Heart left ventricle (tissue), 16 donors: ENCODE measurements around the gene FPR2. TPM values are rescaled to one million over a fixed set of nuclear protein-coding genes. Genes with fewer than 3 reads are reported as not detected.
"Not testable (repeated sequence)": the region's sequence is repeated elsewhere in the genome, so short reads cannot be mapped to it uniquely, and the experiment has no call there.

Experiments
- ATAC-seq, 4 donors: fragments of 200-7000 bp; cut with Tn5 transposase; one replicate each; pipeline ENCODE4 v1.9.1; 2020 to 2022; ENCODE audit warnings: moderate library complexity in 4 of 4, mild to moderate bottlenecking in 3 of 4, moderate number of reproducible peaks in 1 of 4
- DNase-seq, 5 donors: peaks; one replicate each; pipeline ENCODE4 v3.0.0-alpha.2; 2020
- H3K27ac ChIP-seq, 12 donors: fragments of 200-600 bp; sonication (generic) in 4 of 12; one replicate each; pipeline versions ENCODE4 v1.5.0 to v1.8.0; 2016 to 2022; ENCODE audit warnings: mild to moderate bottlenecking in 2 of 12
- H3K27me3 ChIP-seq, 9 donors: fragments of 200-600 bp; sonication (generic) in 2 of 9; one replicate each; pipeline versions ENCODE4 v1.5.1 to v1.8.0; 2016 to 2022; ENCODE audit warnings: mild to moderate bottlenecking in 3 of 9
- H3K36me3 ChIP-seq, 9 donors: fragments of 200-600 bp; sonication (generic) in 2 of 9; one replicate each; pipeline versions ENCODE4 v1.5.0 to v1.8.0; 2018 to 2022; ENCODE audit warnings: mild to moderate bottlenecking in 2 of 9
- H3K4me1 ChIP-seq, 12 donors: fragments of 200-600 bp; sonication (generic) in 4 of 12; one replicate each; pipeline versions ENCODE4 v1.5.0 to v1.8.0; 2016 to 2022; ENCODE audit warnings: mild to moderate bottlenecking in 3 of 12
- H3K4me3 ChIP-seq, 12 donors: fragments of 200-600 bp; sonication (generic) in 4 of 12; one replicate each; pipeline versions ENCODE4 v1.5.0 to v1.8.0; 2017 to 2022; ENCODE audit warnings: mild to moderate bottlenecking in 9 of 12, moderate library complexity in 4 of 12
- H3K9me3 ChIP-seq, 12 donors: fragments of 200-600 bp; sonication (generic) in 4 of 12; one replicate each; pipeline versions ENCODE4 v1.5.0 to v1.8.0; 2016 to 2022; ENCODE audit warnings: mild to moderate bottlenecking in 1 of 12
- POLR2A ChIP-seq, 2 donors: fragments of 450-650 bp; IDR thresholded peaks; one replicate each; pipeline ENCODE4 v1.6.1; 2017; ENCODE audit warnings: antibody characterized with exemption in 2 of 2, mild to moderate bottlenecking in 2 of 2, moderate library complexity in 2 of 2
- WGBS, 4 donors: extraction: QIAGEN DNeasy Blood & Tissue Kit in 2 of 4; methylation state at CpG; one replicate each; pipeline versions ENCODE4 v1.1.5 to v1.1.7; 2013 to 2018; 5-methylcytosine and 5-hydroxymethylcytosine counted together
- intact Hi-C, 10 donors: fragments of 100-400 bp; cut with DNase I; formaldehyde crosslinking; loops; one replicate each; pipeline versions ENCODE4 v1.11.1 to v1.14.2; 2022
- polyA plus RNA-seq, 2 donors: library from polyadenylated mRNA; stranded (reverse); fragments of 200-250 nt; gene quantifications; one replicate each; pipeline ENCODE4 v1.2.3, GENCODE V29; 2013
- total RNA-seq, 9 donors: library from RNA; depleted of rRNA in 2 of 9; stranded (reverse); fragments of >200 nt in 2 of 9; fragmentation: NEBNext Ultra II Directional in 3 of 9; extraction: Animal tissue kit (Norgen Biotek cat#: 25700) in 3 of 9; gene quantifications; one replicate each; pipeline versions ENCODE4 v1.1.0 to v1.2.4, GENCODE V29; 2016 to 2023
- TF ChIP-seq, protein P1 (sequence below), 12 donors: fragments of 200-600 bp; sonication (generic) in 4 of 12; IDR thresholded peaks; one replicate each; pipeline versions ENCODE4 v1.5.0 to v1.8.0; 2018 to 2022; ENCODE audit warnings: antibody characterized with exemption in 12 of 12, mild to moderate bottlenecking in 5 of 12
- donor health status: ischemic (EF 13 %, LVEDD 7.1; RV severe dilation, severe dysfunction).
- donor health status: healthy with polysubstance abuse.
- donor health status: DM: no; HTN: yes; CAD: no.
- donor health status: DM: no; HTN: no; CAD: no.
- donor health status: ischemic (EF 25% LVEDD 6.9; RV normal size, moderate dysfunction).
- donor health status: ischemic (EF 25% LVEDD 5.7; RV mildly dilated, moderate dysfunction).
- donor health status: healthy.
- donor health status: DM: yes; HTN: yes; CAD: no.
- donor health status: ischemic (EF 35%, LVEDD 5.7; RV mildly dilated, moderate dysfunction).
- donor health status: nonischemic (EF 11% LVEDD 7.7; RV severe dilation, severe dysfunction).
- donor health status: DM: yes; HTN: yes; CAD: no.
- donor health status: PGD.
- donor health status: ischemic (EF 29% LVEDD 5.4; RV normal size, mild dysfunction).
- donor health status: nonischemic (EF 23%, LVEDD 6.1; RV moderate dilation, normal function).

Gene FPR2
- total and polyA plus RNA-seq, 11 donors = 0.11 to 11.1 (median 0.80) TPM; not detected in 1

DNA sequence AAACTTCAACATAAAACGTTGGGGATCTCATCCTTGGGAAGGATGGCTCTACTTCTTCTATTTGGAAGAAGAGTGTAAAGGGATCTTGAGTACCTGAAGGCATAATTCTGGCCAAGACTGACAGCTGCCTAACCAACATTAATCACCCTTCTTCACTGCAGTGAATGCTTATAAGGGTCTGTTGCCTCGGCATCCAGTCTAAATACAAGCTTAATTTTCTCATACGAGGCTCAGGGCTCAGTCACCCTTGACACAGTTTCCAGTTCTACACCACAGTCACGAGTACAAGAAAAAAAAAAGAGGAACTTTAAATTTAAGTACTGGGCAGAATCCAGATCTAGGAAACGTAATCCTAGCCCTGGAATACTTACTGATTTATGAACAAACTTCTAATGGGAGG is 43.0 kb downstream of the FPR2 start:
- Histone ChIP-seq H3K27me3 (no peaks in the 10 kb centered on the region), H3K36me3 (no peaks in the 10 kb centered on the region), H3K4me1 (peaks cover 0 to 94% (median 28%) of the 10 kb centered on the region in 12 donors), H3K27ac (peak overlapping the region in 9 of 12 donors; percentile 27 to 91 (median 49)), H3K4me3 (no peak overlapping the region), H3K9me3 (no peaks in the 10 kb centered on the region)
- DNase-seq (no peak), ATAC-seq (no peak)
- intact Hi-C loops = loop anchor here in 1 of 10 donors (10.0 kb wide), 1 partner anchor 89 kb away; no protein-coding TSS in a partner anchor
- WGBS, 4 donors = 25 to 29% (median 28%) methylated on average over 5 of the region's 5 CpGs
- TF ChIP-seq, protein P1, sequence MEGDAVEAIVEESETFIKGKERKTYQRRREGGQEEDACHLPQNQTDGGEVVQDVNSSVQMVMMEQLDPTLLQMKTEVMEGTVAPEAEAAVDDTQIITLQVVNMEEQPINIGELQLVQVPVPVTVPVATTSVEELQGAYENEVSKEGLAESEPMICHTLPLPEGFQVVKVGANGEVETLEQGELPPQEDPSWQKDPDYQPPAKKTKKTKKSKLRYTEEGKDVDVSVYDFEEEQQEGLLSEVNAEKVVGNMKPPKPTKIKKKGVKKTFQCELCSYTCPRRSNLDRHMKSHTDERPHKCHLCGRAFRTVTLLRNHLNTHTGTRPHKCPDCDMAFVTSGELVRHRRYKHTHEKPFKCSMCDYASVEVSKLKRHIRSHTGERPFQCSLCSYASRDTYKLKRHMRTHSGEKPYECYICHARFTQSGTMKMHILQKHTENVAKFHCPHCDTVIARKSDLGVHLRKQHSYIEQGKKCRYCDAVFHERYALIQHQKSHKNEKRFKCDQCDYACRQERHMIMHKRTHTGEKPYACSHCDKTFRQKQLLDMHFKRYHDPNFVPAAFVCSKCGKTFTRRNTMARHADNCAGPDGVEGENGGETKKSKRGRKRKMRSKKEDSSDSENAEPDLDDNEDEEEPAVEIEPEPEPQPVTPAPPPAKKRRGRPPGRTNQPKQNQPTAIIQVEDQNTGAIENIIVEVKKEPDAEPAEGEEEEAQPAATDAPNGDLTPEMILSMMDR (IDR thresholded peaks at IDR 0.05) = no peak
- TF ChIP-seq POLR2A (IDR thresholded peaks at IDR 0.05) = no peak

DNA sequence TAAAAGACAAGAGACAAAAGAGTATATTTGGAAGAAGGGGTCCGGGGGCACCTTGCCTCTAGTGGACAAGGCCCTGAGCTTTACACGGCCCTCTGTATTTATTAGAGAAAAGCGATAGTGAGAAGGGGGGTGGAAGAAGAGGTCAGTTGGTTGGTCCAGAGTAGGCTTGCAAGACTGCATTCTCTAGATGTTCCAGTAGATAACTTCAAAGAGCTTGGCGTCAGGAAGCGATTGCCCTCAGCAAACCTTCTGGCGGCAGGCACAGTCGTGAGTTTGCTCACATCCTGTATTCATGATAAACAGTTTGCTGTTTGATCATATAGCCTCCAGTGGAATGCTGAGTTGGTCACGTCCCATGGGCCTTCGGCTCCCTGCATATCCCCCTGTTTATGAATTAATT is 43.8 kb downstream of the FPR2 start:
- H3K4me3 ChIP-seq, H3K36me3 ChIP-seq, DNase-seq, H3K27me3 ChIP-seq, ATAC-seq, H3K9me3 ChIP-seq: not testable (repeated sequence)
- intact Hi-C loops = loop anchor here in 1 of 10 donors (10.0 kb wide), 1 partner anchor 90 kb away; no protein-coding TSS in a partner anchor
- Histone ChIP-seq H3K4me1 (peaks cover 0 to 93% (median 22%) of the 10 kb centered on the region in 12 donors), H3K27ac (peak overlapping the region in 2 of 12 donors; percentile 62 to 91)
- 48 to 65% (median 61%) methylated on average over 9 of the region's 9 CpGs for WGBS, 4 donors

DNA sequence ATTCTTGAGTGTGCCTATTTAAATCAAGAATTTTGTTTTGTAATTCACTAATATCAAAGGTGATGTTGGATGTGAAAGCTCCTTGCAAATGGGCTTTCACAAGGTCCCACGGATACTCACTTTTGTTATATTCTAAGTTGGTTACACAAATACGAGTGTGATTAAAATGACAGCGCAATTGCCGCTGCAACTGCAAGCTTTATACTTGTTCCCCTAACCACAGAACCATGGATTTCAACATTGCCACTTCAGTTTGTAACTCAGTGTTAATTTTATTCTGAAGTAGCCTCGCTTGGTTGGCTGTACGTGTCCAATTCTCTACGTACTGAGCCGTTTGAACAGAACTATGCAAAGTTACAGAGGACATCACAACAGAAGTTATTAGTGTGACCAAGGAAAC is 44.4 kb downstream of the FPR2 start:
- H3K4me3 ChIP-seq, ATAC-seq, H3K9me3 ChIP-seq, H3K27me3 ChIP-seq, H3K36me3 ChIP-seq, DNase-seq: not testable (repeated sequence)
- intact Hi-C loops = loop anchor here in 1 of 10 donors (10.0 kb wide), 1 partner anchor 91 kb away; no protein-coding TSS in a partner anchor
- Histone ChIP-seq H3K27ac (peak overlapping the region in 1 of 12 donors; percentile 91), H3K4me1 (peaks cover 0 to 93% (median 19%) of the 10 kb centered on the region in 12 donors)
- whole genome bisulfite sequencing, 4 donors = 87 to 92% (median 90%) methylated on average over 8 of the region's 8 CpGs

DNA sequence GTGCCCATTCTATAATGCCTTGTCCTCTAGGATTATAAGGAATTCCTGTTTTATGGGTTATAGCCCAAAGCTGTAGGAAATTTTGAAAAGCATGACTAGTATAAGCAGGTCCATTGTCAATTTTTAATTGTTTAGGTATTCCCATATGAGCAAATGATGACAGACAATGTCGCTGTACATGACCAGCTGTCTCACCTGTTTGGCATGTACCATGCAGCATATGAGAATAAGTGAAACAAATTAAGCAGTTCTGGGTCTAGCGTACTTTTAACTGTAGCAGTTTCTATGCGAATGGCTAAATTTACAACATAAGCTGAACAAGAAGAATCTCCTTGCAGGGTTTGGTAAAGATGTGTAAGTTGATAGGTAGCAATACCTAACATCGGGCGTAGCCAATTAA is 45.6 kb downstream of the FPR2 start:
- not testable (repeated sequence) for H3K27me3 ChIP-seq, H3K4me3 ChIP-seq, DNase-seq, H3K9me3 ChIP-seq, H3K36me3 ChIP-seq, ATAC-seq
- Histone ChIP-seq H3K4me1 (peaks cover 0 to 90% (median 12%) of the 10 kb centered on the region in 12 donors), H3K27ac (peak overlapping the region in 2 of 12 donors; percentile 39 to 91)
- 80 to 93% (median 90%) methylated on average over 5 of the region's 5 CpGs for WGBS, 4 donors
- intact Hi-C loops = loop anchor here in 1 of 10 donors (10.0 kb wide), 1 partner anchor 92 kb away; no protein-coding TSS in a partner anchor

DNA sequence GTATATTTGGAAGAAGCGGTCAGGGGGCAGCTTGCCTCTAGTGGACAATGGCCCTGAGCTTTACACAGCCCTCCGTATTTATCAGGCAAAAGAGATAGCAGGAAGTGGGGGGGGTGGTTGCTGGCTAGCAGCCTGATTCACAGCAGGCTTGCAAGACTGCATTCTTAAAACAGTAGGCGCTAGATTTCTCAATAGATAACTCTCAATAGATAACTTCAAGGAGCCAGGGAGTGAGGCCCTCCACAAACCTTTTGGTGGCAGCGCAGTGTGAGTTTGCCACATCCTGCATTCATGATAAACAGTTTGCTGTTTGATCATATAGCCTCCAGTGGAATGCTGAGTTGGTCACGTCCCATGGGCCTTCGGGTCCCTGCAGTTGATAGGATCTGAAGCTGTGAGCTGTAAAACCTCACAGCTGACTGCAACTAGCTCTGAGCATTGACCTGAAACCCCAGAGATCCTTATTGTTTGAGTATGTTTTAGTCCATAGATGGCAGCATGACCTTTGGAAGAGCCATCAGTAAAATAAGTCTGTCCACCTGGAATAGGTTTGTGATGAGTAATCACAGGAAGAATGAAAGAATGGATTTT is 46.2 kb downstream of the FPR2 start:
- peaks cover 0 to 94% (median 11%) of the 10 kb centered on the region in 12 donors for H3K4me1 ChIP-seq
- WGBS, 4 donors = 22 to 44% (median 31%) methylated on average over 6 of the region's 6 CpGs

More for the DNA sequence above, 46.2 kb downstream of the FPR2 start:
- Histone ChIP-seq H3K4me3 (no peak overlapping the region), H3K9me3 (no peaks in the 10 kb centered on the region), H3K27me3 (no peaks in the 10 kb centered on the region), H3K36me3 (no peaks in the 10 kb centered on the region), H3K27ac (peak overlapping the region in 2 of 12 donors; percentile 39 to 42)
- DNase-seq (peak in 2 of 5 donors; percentile 19 to 37), ATAC-seq (no peak)
- intact Hi-C loops = loop anchor here in 1 of 10 donors (10.0 kb wide), 1 partner anchor 92 kb away; no protein-coding TSS in a partner anchor
- TF ChIP-seq, protein P1 (IDR thresholded peaks at IDR 0.05) = no peak
- TF ChIP-seq POLR2A (IDR thresholded peaks at IDR 0.05) = no peak
